Jurkat, Clone E6-1 (cell line): Measurements from ENCODE around the gene NEDD9.

Experiments used
- DNase-seq: peaks from one replicate; pipeline ENCODE4 v3.0.0-alpha.2; 2011; ENCODE audit warnings: low read depth, low spot score
- H3K4me3 ChIP-seq: 2 replicates; pipeline ENCODE4 v1.5.1; 2011; ENCODE audit warnings: mild to moderate bottlenecking, low read length, control low read depth, moderate library complexity

NEDD9 gene

DNA sequence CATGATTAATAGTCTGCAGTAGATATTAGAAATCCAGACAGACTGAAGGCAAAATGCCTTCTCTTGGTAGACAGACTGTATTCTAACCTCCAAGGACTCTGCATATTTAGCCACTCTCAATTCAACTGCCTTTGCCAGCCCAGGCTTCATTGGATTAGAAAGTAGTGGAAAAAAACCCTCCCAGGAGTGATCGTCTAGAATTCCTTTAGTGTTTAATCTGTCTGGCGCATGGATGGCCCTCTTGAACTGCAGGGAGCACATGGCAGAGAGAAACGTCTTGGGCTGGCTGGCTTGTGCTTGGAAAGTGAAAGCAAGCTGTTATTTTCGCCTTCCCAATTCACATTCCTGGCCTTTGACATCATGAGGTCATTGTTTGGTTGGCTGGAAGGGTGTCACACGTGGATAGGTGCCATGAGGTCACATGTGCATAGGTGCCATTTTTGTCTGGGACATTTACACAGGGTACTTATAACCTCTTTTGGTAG is 30.9 kb upstream of the NEDD9 start:
- H3K4me3 ChIP-seq, result no peak overlapping the region
- no peak for DNase-seq

DNA sequence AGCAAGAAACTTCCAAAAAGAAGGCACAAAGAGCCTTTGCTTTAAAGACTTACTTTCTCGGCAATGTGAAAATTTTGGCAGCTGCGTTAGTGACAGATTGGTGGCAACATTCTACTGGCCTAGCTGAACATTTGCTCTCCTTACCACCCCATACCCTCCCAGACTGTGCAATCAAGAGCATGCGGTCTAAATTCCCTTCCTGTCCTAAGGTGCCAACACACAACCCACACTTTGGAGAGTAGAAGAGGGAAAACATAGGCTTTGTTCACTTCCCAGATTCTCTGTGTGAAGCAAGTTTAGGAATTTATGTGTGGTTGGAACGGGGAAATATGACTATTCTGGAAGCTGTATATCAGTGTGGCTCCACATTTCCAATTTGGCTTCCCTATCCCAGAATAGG is 29.8 kb upstream of the NEDD9 start:
- no peak overlapping the region for H3K4me3 ChIP-seq
- no peak for DNase-seq

DNA sequence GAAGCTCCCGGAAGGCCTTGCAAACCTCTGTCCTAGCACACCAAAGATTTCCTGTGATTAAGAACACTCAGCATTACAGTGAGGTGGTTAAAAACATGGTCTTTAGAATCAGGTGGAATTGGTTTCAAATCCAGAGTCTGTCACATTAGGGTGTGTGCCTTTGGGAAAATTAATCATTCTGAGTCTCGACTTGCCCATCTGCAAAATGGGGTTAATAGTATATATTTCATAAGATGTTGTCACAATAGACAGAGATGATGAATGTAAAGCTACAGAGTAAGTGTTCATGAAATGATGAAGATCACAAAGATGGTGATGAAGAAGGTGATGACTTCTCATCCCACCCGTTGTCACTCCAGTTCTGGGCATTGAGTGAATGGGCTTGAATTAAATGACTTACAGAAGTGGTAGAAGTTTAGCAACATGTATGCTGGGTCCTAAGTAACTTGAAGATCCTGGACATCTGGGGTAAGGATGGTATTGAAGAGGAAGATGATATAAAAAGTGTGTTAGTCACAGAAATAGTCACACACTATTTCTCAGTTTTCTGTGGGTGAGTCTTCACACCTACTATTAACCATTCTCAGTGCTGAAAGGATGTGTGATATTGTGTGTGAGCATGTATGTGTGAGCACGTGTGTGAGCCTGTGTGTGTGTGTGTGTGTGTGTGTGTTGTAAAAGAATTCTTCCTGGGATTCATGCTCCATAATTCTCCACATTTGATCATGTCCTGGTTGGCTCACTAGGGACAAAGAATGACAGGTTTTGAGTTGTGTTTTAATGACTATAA is 28.0 kb upstream of the NEDD9 start:
- no peak overlapping the region for H3K4me3 ChIP-seq
- no peak for DNase-seq

DNA sequence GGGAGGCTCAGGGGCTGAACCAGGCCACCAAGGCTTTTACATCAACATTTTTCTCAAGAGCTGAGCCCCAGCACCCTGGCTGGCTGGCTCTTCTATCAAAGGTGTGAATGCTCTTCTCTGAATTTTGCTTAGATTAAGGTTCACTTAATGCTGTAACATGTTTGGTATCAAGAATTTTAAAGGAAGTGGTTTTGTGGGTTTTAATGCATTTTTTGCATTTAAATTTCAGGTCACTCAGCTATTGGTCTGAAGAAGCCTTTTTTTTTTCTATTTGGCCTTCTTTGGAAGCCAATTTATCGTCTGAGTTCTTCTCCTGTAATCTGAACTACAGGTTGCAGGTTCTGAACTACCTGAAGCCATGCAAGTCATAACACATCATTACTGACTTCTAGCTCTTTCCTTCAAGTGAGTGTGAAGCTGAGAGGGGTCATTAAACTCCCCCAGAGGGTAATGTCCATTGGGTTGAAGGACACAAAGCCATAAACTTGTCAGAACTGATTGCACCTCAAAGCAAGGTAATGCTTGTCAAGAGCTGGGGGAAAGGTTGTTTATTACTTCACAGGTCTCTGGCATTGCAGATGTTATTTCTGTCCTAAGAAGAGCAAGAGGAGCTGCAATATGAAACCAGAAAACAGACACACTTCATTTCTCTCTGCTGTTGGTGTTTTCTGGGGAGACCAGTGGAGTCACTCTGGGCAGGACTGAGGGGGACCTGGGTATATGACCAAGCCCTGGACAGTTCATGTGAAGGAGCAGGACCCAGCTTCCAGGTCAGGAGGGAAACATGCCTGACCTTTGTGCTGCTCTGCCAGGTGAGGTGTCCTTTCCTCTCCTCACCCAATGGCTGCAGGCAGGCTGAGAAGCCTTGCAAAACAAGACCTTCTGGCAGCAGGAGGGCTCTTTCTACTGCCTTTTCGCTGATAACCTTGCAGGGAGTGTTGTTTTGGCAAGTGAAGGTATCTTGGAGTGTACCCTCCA is 26.1 kb upstream of the NEDD9 start:
- no peak overlapping the region for H3K4me3 ChIP-seq
- peak; percentile 43 for DNase-seq

DNA sequence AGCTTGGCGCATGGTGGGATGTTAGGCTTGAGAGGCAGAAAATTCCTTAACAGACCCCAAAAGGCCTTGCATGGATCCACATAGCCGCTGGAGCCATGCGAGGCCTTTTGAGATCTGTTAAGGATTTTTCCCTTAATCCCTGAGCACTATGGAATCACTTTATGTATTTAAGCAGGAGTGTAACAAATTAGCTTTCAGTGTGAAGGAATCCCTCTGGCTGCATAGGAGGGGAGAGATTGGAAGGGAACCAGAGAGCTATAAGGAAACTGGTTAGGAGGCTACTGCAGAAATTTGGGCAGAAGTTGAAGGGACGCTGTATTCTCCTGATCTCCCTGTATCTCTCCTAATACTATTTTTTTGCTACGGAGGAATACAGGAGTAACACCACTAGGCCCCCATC is 23.1 kb upstream of the NEDD9 start:
- no peak for DNase-seq

DNA sequence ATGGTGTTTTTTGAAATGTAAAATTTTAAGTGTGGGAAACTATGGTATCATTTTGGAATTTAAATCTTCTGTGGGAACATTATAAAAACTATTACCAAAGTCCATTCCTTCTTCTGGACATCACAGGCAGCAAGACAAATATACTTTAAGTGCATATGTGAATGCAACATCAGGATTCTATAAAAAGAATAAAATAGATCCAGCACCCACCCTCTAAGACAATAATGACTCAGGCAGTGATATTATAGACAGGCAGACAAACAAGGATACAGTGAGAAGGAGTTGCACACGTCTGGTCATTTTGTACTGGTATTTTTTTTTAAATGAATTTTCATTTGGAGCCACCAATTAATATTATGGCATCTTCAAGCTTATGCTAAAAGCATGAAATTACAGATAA is 21.1 kb upstream of the NEDD9 start:
- no peak for DNase-seq
- no peak overlapping the region for H3K4me3 ChIP-seq

More for the DNA sequence above, 23.1 kb upstream of the NEDD9 start:
- no peak overlapping the region for H3K4me3 ChIP-seq

DNA sequence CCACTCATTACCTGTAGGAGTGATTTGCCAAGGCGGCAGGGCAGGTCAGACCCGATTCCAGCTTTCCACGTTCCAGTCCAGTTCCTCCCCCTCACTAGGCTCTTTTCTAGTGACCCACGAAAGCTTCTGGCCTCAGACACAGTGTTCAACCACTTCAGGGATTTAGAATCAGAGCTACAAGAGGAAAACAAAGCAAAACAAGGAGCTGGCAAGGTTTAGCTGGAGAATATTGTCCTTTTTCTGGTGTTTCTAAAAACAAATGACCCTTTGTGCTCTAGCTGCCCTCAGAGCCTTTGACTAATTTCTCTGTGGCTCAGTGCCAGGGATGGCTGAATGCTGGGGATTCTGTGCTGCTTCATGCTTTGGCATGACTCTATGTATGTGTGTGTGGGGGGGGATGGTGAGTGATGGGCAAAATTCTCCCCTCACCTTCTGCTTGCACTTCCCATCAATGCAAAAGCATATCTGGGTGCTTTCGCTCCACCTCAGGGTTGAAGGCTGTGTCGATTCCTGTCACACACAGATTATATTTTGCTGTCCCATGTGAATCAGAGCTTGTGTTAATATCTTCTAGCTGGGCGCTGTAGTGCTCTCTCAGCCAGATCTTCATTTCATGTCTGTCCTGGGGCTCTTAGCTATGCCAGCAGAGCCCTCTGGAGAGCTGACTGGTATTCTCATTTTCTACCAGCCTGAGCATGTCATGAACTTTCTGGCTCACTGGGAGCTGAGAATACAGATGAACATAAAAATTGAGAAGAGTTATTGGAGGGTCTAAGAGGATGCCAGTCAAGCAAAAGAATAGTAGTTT is 19.3 kb upstream of the NEDD9 start:
- no peak overlapping the region for H3K4me3 ChIP-seq
- DNase-seq, result no peak

DNA sequence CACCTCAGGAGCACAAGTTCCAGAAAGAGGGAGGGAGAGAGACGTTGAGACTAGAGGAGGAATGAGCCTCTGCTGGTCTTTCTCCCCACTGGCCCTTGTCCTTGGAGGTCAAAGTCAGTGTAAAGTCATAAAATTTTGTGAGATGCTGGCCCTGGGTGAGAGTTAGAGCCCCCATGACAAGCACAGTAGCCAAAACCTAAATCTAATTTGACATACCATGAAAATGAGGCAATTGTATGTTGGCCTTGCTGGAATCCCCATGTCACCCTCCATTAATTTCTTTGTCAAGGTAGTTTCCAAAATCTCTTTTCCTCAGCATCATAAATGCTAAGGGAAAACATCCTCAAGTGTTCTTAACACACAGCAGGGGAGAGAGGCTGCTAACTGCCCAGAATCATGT is 17.6 kb upstream of the NEDD9 start:
- H3K4me3 ChIP-seq, result no peak overlapping the region
- no peak for DNase-seq

DNA sequence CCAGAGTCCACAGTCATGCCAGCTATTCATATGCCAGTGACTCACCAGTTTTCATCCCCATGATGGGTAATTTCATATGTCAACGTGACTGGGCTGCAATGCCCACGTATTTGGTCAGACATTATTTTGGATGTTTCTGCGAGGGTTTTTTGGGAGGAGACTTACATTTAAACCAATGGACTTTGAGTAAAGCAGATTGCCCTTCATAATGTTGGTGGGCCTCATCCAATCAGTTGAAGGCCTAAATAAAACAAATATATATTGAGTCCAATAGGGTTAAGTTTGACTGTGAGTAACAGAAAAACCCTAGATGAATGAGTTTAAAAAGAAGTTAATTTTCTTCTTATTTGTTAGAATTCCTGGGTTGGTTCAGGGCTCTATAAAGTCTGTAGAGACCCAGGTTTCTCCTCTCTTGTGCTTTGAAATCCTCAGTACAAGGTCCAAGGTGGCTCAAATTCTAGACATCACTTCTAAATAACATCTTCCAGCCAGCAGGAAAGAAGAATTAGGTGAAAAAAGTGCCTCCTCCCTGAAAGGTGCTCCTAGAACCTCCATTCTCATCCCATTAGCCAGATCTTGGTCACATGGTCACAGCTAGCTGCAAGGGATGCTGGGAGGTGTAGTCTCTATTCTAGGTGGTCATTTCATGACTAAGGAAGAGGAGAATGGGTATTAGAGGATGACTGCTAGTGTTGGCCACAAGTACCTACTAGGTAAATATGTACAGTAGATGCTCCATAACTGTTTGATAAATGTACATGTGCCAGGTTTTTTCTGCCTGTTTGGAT is 16.7 kb upstream of the NEDD9 start:
- DNase-seq, result no peak
- H3K4me3 ChIP-seq, result no peak overlapping the region

DNA sequence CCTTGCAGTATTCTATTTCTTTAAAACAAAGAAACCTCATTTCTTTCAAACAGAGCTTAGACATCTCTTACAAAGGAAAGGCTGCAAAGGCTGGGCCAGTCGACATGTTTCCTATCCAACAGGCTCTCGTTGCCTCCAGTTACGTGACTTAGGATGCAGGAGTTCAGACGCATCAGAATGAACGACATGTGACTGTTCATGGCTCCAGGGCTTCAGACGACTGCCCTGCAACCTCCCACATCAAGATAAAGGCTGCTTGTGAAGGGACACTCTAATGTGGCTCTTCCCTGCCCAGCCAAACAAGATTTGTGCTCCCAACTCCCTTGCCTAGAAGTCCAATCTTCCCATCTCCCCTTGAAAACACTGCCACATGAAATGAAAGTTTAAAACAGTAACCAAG is 14.3 kb upstream of the NEDD9 start:
- H3K4me3 ChIP-seq, result no peak overlapping the region
- DNase-seq, result no peak

DNA sequence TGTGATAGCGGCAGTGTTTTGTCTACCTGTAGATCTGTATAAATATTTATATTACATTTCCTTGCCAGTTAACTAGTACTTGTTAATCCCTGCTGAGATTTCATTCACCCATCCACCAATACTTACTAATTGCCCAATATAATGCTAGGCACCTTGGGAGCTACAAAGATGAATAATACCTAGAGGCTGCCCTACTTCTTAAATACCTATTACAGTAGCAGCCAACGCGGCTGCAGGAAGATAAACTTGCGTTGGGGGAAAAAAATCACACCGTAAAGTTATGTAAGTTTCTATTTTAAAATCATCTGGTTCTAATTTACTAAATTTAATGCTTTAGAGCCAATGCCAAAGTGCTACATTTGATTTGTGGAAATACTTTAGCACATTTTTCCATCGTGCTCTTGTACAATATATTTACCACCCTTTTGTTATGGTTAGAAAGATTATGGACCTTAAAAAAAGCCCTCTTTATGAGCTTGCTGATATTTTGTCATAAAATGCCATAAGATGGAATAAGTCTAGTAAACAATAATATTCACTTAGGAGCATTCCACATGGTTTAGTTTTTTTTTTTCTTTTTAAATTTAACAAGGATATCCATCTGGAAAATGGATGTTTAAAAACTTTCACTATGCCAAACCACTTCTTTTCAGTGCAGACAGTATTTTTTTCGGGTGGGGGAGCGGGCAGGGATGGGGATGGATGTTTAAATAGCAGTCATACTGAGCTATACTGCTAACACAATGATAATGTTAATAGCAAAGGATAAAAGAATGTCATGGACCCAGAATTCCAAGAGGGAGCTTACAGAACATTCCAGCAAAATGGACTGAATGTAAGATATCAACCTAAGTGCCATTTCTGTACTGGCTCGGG is 13.2 kb upstream of the NEDD9 start:
- DNase-seq, result no peak
- H3K4me3 ChIP-seq, result no peak overlapping the region

DNA sequence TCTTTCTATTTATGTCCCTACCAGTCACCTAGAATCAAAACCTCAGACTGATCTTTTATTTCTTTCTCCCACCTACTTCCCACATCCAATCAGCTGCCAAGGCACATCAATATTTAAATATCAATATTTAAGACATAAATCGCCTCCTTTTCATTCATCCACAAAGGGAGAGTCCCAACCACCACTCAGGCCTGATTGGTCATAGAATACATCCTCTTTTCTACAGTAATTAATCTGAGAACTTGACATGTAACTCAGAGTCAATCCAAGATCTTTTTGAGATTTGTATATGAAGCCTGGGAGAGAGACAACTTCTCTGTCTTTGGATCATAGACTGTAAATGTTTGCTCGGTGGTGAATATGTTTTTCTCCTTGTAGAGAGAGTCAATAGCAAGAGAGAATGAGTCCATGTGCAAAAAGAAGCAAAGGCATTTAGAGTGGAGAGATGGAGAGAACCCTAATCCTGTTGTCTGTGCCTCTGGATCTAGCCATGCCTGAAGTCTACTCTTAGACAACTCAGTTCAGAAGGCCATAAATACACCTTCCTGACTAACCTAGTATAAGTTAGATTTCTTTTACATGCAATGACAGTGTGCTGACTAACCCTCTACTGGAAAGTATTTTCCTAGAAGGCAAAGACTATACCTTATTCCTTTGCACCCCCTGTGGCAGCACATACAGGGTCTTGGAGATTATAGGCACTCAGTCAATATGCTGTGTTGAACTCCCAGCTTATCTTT is 12.1 kb upstream of the NEDD9 start:
- DNase-seq, result no peak

DNA sequence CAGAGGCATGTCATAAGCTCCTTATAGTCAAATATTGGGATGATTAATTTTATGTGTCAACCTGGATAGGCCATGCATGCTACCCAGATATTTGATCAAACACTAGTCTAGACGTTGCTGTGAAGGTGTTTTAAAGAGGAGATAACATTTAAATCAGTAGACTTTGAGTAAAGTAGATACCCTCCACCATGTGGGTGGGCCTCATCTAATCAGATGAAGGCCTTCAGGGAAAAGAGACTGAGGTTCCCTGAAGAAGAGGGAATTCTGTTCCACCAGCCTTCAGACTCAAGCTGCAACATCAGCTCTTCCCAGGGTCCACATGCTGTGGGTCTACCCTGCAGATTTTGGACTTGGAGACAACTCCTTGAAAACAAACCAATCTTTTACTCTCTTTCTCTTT is 11.4 kb upstream of the NEDD9 start:
- no peak overlapping the region for H3K4me3 ChIP-seq
- DNase-seq, result no peak

More for the DNA sequence above, 12.1 kb upstream of the NEDD9 start:
- no peak overlapping the region for H3K4me3 ChIP-seq

DNA sequence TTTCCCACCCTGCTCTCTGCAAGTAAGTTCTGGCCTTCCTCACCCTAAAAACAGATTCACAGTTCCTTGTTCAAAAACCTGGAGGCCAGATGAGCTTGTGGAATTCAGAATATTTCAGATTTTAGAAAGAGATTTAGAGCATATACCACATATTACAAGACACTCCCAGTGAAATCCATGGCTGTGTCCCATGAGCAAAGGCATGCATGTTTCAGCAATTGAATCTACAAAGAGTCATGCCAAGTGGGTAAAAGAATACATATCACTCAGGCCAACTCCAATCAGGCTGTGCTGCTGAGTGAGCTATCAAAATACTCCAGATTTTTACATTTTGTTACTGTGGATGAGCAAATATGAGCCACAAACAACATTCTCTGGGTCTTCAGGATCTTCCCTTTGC is 10.2 kb upstream of the NEDD9 start:
- no peak for DNase-seq
- H3K4me3 ChIP-seq, result no peak overlapping the region

DNA sequence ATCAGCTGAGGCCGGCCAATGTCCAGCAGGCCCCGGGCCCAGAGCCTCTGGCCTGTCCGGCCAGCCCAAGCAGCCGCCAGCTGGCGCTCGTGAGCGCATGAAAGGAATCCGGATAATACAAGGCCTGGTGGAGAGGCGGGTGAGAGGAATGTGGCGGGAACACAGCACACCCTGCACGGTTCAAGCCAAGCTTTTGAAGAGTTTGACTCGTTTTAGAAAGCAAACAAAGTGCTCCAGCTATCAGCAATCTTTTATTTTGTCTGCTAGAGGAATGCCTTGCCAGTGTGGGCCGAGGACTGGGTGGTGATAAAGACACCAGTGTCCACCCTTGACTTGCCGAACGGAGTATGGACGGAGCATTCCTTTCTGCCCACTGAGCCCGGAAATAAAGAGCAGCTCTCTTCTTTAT is 9.3 kb upstream of the NEDD9 start:
- H3K4me3 ChIP-seq, result no peak overlapping the region
- DNase-seq, result no peak

DNA sequence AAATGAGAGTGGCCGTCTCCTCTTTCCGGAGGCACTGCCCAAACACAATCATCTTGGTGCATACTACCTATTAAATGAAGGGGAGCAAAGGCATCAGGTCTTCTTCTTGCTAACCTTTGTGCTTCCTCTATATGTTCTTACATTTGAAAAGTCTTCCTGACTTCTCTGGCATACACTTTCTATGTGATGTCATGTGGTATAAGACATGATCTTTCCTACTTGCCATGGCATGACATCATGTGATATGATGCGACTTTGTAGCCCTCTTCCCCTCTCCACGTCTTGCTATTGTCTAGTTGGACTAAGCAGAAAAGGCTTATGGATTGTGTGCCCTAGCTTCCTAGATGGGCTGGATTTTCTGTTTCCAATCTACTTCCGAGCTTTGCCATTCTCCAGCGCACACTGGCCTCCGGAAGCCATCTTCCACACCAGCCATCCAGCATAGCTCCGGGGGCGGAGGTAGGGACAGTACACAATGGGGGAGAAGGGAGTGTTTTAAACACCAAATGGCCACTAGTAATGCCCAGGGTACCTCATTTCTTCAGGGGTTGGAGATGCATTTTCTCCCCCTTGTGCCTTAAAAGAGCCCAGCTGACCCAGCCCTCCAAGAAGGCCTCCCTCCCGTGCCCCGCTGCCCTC is 8.8 kb upstream of the NEDD9 start:
- no peak for DNase-seq
- no peak overlapping the region for H3K4me3 ChIP-seq

DNA sequence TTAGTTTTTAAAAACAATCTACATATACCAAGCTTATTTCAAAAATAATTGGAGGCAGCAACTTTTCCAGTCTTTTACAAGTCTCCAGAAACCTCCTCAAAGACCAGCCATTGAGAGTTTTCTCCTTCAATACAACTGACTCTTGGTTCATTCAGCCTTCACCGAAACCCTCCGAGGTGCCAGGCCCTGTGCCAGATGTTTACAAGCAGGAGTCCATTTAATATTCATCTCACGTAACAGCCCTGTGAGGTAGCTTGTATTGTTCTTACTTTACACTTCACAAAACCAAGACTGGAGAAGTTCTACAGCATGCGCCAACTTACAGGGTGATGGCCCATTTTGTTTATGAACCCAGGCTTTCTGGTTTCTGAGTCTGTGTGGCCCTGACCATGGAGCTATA is 5.5 kb upstream of the NEDD9 start:
- H3K4me3 ChIP-seq, result no peak overlapping the region
- no peak for DNase-seq
